ENCODE results near the gene PRKCB.

- no peak for TF ChIP-seq RAD21 (IDR thresholded peaks at IDR 0.05 in 1 of 2, conservative IDR thresholded peaks at IDR 0.05 in 1 of 2; ENCODE audit: low read depth in 2 of 2, low read length in 2 of 2)
- TF ChIP-seq CTCF (IDR thresholded peaks at IDR 0.05; ENCODE audit: control extremely low read depth in 1 of 3, insufficient read depth in 1 of 3, low read depth in 1 of 3, low read length in 3 of 3): no peak
- no peak for TF ChIP-seq TEAD4 (IDR thresholded peaks at IDR 0.05; ENCODE audit: low read depth, low read length)
Measured at GRCh38 chr16:23917621-23918020, 81.8 kb downstream of the PRKCB start.
